Calu3 (cell line): ENCODE results near the gene SLX1A. TPM values are rescaled to one million over a fixed set of nuclear protein-coding genes. Genes with fewer than 3 reads are reported as not detected.

ENCODE experiments used
- BruUV-seq: library from RNA; stranded (reverse); fragments of 400-500 nt; replicated peaks from 2 replicates; lab custom pipeline; 2021; lab: Mats Ljungman, UMichigan
- CTCF ChIA-PET: fragments of 300-600 bp; sonication (Branson Sonifier 250); formaldehyde crosslinking; loops from one replicate; lab custom pipeline; 2022; ENCODE audit warnings: antibody characterized with exemption; lab: Charles Lee
- DNase-seq: peaks from one replicate; pipeline ENCODE4 v3.0.0; 2022
- H3K27ac Mint-ChIP-seq: one replicate; pipeline ENCODE4 v1.8.0; 2022; ENCODE audit warnings: mixed read lengths; ENCODE audit not compliant: unreplicated experiment
- H3K27me3 Mint-ChIP-seq: one replicate; pipeline ENCODE4 v1.8.0; 2022; ENCODE audit warnings: mixed read lengths; ENCODE audit not compliant: unreplicated experiment
- H3K36me3 Mint-ChIP-seq: one replicate; pipeline ENCODE4 v1.8.0; 2022; ENCODE audit warnings: mild to moderate bottlenecking, moderate library complexity, mixed read lengths; ENCODE audit not compliant: insufficient read depth, unreplicated experiment
- H3K4me1 Mint-ChIP-seq: one replicate; pipeline ENCODE4 v1.8.0; 2022; ENCODE audit warnings: mild to moderate bottlenecking, low read depth, mixed read lengths; ENCODE audit not compliant: unreplicated experiment
- H3K4me3 Mint-ChIP-seq: one replicate; pipeline ENCODE4 v1.8.0; 2022; ENCODE audit warnings: mild to moderate bottlenecking, low read depth, moderate library complexity, mixed read lengths; ENCODE audit not compliant: unreplicated experiment
- H3K9me3 Mint-ChIP-seq: one replicate; pipeline ENCODE4 v1.8.0; 2022; ENCODE audit warnings: low read depth, mixed read lengths; ENCODE audit not compliant: unreplicated experiment
- intact Hi-C: fragments of 100-400 bp; cut with micrococcal nuclease; formaldehyde crosslinking; loops from one replicate; pipeline ENCODE4 v1.10.0; 2022; ENCODE audit not compliant: unreplicated experiment
- total RNA-seq: library from RNA; stranded (reverse); gene quantifications from 2 replicates; pipeline ENCODE4 v1.2.3, GENCODE V29; 2022
- TF ChIP-seq, protein P1 (sequence below): fragments of 200-600 bp; IDR thresholded peaks from one replicate; pipeline ENCODE4 v1.8.0; 2022; ENCODE audit warnings: antibody characterized with exemption; ENCODE audit not compliant: unreplicated experiment

Gene SLX1A
- total RNA-seq, 1 experiment from 2014 or later = 45.0 TPM

GRCh38 chr16:30185683-30186421 is 7.8 kb upstream of the SLX1A start:
- peaks cover 36% of the 10 kb centered on the region for H3K36me3 Mint-ChIP-seq
- TF ChIP-seq, protein P1, sequence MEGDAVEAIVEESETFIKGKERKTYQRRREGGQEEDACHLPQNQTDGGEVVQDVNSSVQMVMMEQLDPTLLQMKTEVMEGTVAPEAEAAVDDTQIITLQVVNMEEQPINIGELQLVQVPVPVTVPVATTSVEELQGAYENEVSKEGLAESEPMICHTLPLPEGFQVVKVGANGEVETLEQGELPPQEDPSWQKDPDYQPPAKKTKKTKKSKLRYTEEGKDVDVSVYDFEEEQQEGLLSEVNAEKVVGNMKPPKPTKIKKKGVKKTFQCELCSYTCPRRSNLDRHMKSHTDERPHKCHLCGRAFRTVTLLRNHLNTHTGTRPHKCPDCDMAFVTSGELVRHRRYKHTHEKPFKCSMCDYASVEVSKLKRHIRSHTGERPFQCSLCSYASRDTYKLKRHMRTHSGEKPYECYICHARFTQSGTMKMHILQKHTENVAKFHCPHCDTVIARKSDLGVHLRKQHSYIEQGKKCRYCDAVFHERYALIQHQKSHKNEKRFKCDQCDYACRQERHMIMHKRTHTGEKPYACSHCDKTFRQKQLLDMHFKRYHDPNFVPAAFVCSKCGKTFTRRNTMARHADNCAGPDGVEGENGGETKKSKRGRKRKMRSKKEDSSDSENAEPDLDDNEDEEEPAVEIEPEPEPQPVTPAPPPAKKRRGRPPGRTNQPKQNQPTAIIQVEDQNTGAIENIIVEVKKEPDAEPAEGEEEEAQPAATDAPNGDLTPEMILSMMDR = no peak
- H3K9me3 Mint-ChIP-seq = no peaks in the 10 kb centered on the region
- no TSS peak for BruUV-seq
- H3K4me1 Mint-ChIP-seq = peaks cover 13% of the 10 kb centered on the region
- H3K27ac Mint-ChIP-seq = no peak overlapping the region
- CTCF ChIA-PET = no interaction called here
- no peak for DNase-seq
- intact Hi-C loops = no loop called here
- no peaks in the 10 kb centered on the region for H3K27me3 Mint-ChIP-seq
- H3K4me3 Mint-ChIP-seq = no peak overlapping the region

DNA sequence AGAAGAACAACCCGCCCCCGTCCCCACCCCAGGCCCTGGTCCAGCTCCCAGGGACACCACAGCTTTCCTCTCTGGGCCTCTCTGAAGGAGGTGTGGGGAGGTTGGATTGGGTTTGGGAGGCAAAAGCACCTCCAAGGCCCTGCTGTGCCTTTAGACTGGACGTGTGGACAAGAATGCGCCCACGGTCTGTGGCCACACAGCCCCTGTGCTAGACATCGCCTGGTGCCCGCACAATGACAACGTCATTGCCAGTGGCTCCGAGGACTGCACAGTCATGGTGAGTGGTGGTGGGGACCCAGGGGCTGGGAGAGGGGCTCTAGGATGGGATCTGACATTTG is 7.3 kb upstream of the SLX1A start:
- Mint-ChIP-seq H3K9me3 (no peaks in the 10 kb centered on the region), H3K4me3 (no peak overlapping the region), H3K36me3 (peaks cover 36% of the 10 kb centered on the region), H3K27ac (no peak overlapping the region), H3K4me1 (peaks cover 13% of the 10 kb centered on the region), H3K27me3 (no peaks in the 10 kb centered on the region)
- CTCF ChIA-PET = no interaction called here
- no peak for DNase-seq
- TF ChIP-seq, protein P1 = no peak
- no TSS peak for BruUV-seq
- intact Hi-C loops = no loop called here

GRCh38 chr16:30186782-30187555 is 6.7 kb upstream of the SLX1A start:
- Mint-ChIP-seq H3K4me1 (peaks cover 13% of the 10 kb centered on the region), H3K27ac (no peak overlapping the region), H3K27me3 (no peaks in the 10 kb centered on the region), H3K9me3 (no peaks in the 10 kb centered on the region), H3K36me3 (peaks cover 35% of the 10 kb centered on the region), H3K4me3 (no peak overlapping the region)
- DNase-seq = no peak
- CTCF ChIA-PET = no interaction called here
- TF ChIP-seq, protein P1 = no peak
- intact Hi-C loops = no loop called here
- no TSS peak for BruUV-seq

GRCh38 chr16:30187556-30187865 is 6.2 kb upstream of the SLX1A start:
- TF ChIP-seq, protein P1 = no peak
- H3K4me1 Mint-ChIP-seq = peaks cover 13% of the 10 kb centered on the region
- H3K4me3 Mint-ChIP-seq = no peak overlapping the region
- CTCF ChIA-PET = no interaction called here
- intact Hi-C loops = no loop called here
- peaks cover 29% of the 10 kb centered on the region for H3K36me3 Mint-ChIP-seq
- no TSS peak for BruUV-seq
- no peaks in the 10 kb centered on the region for H3K27me3 Mint-ChIP-seq
- no peaks in the 10 kb centered on the region for H3K9me3 Mint-ChIP-seq
- no peak overlapping the region for H3K27ac Mint-ChIP-seq
- no peak for DNase-seq
